Thyroid gland (tissue), 4 donors: ENCODE measurements around the gene BSG. TPM values are rescaled to one million over a fixed set of nuclear protein-coding genes. Genes with fewer than 3 reads are reported as not detected.

ENCODE experiments used
- DNase-seq, 2 donors: peaks; one replicate each; pipeline ENCODE4 v3.0.0-alpha.2; 2019
- H3K27ac ChIP-seq, 3 donors: fragments of 200-600 bp; sonication (generic); 1 replicate in 2 of 3; 2 replicates in 1 of 3; pipeline ENCODE4 v1.5.1; 2016 to 2019; ENCODE audit warnings: mild to moderate bottlenecking in 1 of 3, moderate library complexity in 1 of 3
- H3K27me3 ChIP-seq: fragments of 200-600 bp; sonication (generic); one replicate; pipeline ENCODE4 v1.5.1; 2019
- H3K36me3 ChIP-seq, 2 donors: fragments of 200-600 bp; sonication (generic); one replicate each; pipeline ENCODE4 v1.5.1; 2016 to 2019
- H3K4me1 ChIP-seq, 2 donors: fragments of 200-600 bp; sonication (generic); one replicate each; pipeline ENCODE4 v1.5.1; 2017 to 2019
- H3K4me3 ChIP-seq, 3 donors: fragments of 200-600 bp; sonication (generic); replicated peaks in 1 of 3; 1 replicate in 2 of 3; 2 replicates in 1 of 3; pipeline ENCODE4 v1.5.1; 2016; ENCODE audit warnings: mild to moderate bottlenecking in 1 of 3
- H3K9me3 ChIP-seq: fragments of 200-600 bp; sonication (generic); one replicate; pipeline ENCODE4 v1.5.1; 2017
- POLR2A ChIP-seq, 2 donors: fragments of 450-650 bp; IDR thresholded peaks; one replicate each; pipeline ENCODE4 v1.6.1; 2017; ENCODE audit warnings: antibody characterized with exemption in 2 of 2, mild to moderate bottlenecking in 2 of 2, moderate library complexity in 1 of 2
- WGBS, 2 donors: methylation state at CpG; one replicate each; pipeline ENCODE4 v1.1.5; 2017; 5-methylcytosine and 5-hydroxymethylcytosine counted together
- intact Hi-C: fragments of 100-400 bp; cut with DNase I; formaldehyde crosslinking; loops from one replicate; pipeline ENCODE4 v1.15.1; 2023
- total RNA-seq, 4 donors: library from RNA; depleted of rRNA; stranded (reverse); fragments of >200 nt; gene quantifications; one replicate each; pipeline ENCODE4 v1.2.3, GENCODE V29; 2016
- TF ChIP-seq, protein P1 (sequence below), 6 experiments: fragments of 200-600 bp in 3 of 6; fragments of 450-650 bp in 3 of 6; sonication (generic) in 3 of 6; IDR thresholded peaks; one replicate each; pipeline ENCODE4 v1.5.1; 2016 to 2019; ENCODE audit warnings: antibody characterized with exemption in 6 of 6, mild to moderate bottlenecking in 2 of 6, inconsistent platforms in 1 of 6, moderate library complexity in 1 of 6

BSG gene
- total RNA-seq, 4 donors from 2014 or later = 349 to 702 (median 569) TPM

DNA sequence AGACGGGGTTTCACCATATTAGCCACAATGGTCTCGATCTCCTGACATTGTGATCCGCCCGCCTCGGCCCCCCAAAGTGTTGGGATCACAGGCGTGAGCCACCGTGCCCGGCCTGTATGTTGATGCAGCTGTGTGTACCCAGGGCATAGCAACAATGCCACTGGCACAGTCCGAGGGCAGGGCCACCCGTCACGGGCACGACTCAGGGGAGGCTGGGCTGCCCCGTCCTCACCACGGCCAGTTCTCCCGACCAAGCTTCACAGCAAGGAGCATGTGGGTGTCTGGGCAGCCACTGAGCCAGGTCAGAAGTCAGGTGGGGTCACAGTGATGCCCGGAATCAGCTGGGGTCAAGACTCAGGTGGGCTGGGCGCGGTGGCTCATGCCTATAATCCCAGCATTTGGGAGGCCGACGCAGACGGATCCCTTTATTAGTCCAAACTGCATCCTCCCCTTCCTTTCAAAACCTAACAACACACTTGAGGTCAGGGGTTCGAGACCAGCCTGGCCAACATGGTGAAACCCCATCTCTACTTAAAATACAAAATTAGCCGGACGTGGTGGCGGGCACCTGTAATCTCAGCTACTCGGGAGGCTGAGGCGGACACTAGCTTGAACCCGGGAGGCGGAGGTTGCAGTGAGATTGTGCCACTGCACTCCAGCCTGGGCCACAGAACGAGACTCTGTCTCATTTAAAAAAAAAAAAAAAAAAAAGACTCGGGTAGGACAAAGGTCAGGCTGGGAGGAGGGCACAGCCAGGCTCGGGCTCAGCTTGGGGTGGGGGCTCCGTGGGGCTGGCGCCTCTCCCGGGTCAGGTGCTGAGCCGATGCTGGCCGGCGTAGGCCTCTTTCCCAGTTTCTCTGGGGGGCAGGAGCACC is 42.0 kb upstream of the BSG start:
- no peaks in the 10 kb centered on the region for H3K36me3 ChIP-seq
- WGBS, 2 donors = 59 to 62% methylated on average over 26 to 28 of the region's 38 CpGs
- H3K27ac ChIP-seq = peak overlapping the region in 2 of 3 donors; percentile 87 to 97
- TF ChIP-seq POLR2A (IDR thresholded peaks at IDR 0.05) = no peak
- TF ChIP-seq, protein P1, sequence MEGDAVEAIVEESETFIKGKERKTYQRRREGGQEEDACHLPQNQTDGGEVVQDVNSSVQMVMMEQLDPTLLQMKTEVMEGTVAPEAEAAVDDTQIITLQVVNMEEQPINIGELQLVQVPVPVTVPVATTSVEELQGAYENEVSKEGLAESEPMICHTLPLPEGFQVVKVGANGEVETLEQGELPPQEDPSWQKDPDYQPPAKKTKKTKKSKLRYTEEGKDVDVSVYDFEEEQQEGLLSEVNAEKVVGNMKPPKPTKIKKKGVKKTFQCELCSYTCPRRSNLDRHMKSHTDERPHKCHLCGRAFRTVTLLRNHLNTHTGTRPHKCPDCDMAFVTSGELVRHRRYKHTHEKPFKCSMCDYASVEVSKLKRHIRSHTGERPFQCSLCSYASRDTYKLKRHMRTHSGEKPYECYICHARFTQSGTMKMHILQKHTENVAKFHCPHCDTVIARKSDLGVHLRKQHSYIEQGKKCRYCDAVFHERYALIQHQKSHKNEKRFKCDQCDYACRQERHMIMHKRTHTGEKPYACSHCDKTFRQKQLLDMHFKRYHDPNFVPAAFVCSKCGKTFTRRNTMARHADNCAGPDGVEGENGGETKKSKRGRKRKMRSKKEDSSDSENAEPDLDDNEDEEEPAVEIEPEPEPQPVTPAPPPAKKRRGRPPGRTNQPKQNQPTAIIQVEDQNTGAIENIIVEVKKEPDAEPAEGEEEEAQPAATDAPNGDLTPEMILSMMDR (IDR thresholded peaks at IDR 0.05) = no peak
- no peaks in the 10 kb centered on the region for H3K9me3 ChIP-seq
- no peak for DNase-seq
- H3K27me3 ChIP-seq = no peaks in the 10 kb centered on the region
- intact Hi-C loops = no loop called here
- peak overlapping the region in 2 of 3 donors; percentile 60 to 95 for H3K4me3 ChIP-seq
- peaks cover 22 to 27% of the 10 kb centered on the region in 2 donors for H3K4me1 ChIP-seq

- H3K4me1 ChIP-seq = peaks cover 22 to 28% of the 10 kb centered on the region in 2 donors
- intact Hi-C loops = no loop called here
- peak; percentile 82 to 85 for DNase-seq
Observed at GRCh38 chr19:531009-531752, 41.2 kb upstream of the BSG start.

DNA sequence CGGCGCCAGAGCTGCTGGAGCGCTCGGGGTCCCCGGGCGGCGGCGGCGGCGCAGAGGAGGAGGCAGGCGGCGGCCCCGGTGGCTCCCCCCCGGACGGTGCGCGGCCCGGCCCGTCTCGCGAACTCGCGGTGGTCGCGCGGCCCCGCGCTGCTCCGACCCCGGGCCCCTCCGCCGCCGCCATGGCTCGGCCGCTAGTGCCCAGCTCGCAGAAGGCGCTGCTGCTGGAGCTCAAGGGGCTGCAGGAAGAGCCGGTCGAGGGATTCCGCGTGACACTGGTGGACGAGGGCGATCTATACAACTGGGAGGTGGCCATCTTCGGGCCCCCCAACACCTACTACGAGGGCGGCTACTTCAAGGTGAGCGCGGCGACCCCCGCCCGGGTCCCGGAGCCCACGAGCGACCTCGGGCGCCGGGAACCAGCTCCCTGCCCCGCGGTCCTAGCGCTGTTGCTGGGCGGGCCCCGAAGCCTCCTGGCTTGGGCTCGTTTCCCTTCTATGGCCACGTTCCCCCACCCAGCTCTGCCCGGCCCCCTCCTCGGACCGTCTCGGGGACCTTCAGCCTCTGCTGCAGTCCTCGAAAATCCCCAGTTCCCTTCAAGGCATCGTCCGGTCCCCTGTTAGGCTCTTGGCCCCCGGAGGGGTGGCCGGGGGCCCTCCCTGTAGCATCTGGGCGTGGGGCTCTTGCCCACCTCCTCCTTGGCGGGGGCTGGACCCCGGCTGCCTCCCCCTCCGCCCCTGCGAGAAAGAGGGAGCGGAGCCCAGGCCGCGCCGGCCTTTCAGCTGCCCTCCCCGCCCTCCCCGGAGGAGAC is 40.4 kb upstream of the BSG start, which contains the start of gene CDC34:
Gene CDC34, plus strand, starts transcription at position 8 of the 808 bp plus-strand sequence. Its CDS starts 172 bp downstream, at position 180.
- no peaks in the 10 kb centered on the region for H3K27me3 ChIP-seq
- no peaks in the 10 kb centered on the region for H3K9me3 ChIP-seq
- H3K4me1 ChIP-seq = peaks cover 22 to 28% of the 10 kb centered on the region in 2 donors
- H3K27ac ChIP-seq = peak within 1 kb of the TSS; percentile 87 to 97 (median 93)
- TF ChIP-seq POLR2A (IDR thresholded peaks at IDR 0.05) = peak in 1 of 2 donors; percentile 48
- TF ChIP-seq, protein P1 (IDR thresholded peaks at IDR 0.05) = no peak
- peak in 1 of 2 donors; percentile 36 for DNase-seq
- WGBS, 2 donors = 0 to 2% methylated on average over 4 to 9 of the region's 84 CpGs
- peaks cover 12 to 13% of the 10 kb centered on the region in 2 donors for H3K36me3 ChIP-seq
- peak within 1 kb of the TSS; percentile 87 to 95 (median 93) for H3K4me3 ChIP-seq
- intact Hi-C loops = no loop called here

More at GRCh38 chr19:531009-531752, 41.2 kb upstream of the BSG start:
- Histone ChIP-seq H3K36me3 (peaks cover 4 to 5% of the 10 kb centered on the region in 2 donors), H3K4me3 (peak overlapping the region; percentile 60 to 95 (median 93)), H3K9me3 (no peaks in the 10 kb centered on the region), H3K27me3 (no peaks in the 10 kb centered on the region), H3K27ac (peak overlapping the region; percentile 87 to 97 (median 93))
- 0 to 1% methylated on average over 8 to 20 of the region's 103 CpGs for WGBS, 2 donors
- TF ChIP-seq POLR2A (IDR thresholded peaks at IDR 0.05) = peak in 1 of 2 donors; percentile 96
- TF ChIP-seq, protein P1 (IDR thresholded peaks at IDR 0.05) = peak in 1 of 6 experiments; percentile 11

DNA sequence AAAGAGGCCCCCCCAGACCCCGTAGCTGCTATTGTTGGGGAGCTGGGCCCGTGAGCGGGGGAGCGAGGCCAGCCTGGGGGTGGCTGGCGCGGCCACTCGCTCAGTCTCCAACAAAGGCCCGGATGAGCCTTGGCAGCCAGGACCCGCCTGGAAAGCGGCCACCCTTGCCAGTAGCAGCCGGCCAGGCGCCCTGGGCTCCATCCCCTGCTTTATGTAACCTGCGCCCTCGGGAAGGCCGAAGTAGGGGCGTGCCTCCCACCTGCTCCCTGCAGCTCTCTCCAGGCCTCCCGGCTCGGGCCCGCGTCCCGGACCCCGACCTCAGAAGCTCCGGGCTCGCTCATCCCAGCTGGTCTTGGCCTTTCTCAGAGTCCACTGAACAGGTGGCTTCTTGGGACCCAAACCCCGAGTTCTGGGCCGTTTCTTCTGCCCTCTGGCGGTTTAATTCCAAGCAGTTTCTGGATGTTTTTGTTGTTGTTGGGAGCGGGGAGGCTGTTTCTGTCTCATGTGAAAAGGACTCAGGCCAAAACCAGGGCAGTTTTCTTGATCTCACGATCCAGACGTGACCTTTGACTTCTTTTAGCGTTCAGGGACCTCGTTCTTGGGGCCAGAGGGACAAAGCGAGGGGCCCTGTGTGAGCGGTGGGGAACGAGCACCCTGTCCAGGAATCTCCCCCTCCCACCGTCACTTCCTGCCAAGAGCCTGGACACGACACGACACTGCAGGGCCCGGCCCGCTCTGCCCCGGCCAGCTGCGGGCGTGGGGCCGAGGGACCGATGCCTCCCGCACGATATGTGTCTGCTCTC is 39.6 kb upstream of the BSG start:
- Histone ChIP-seq H3K9me3 (no peaks in the 10 kb centered on the region), H3K27ac (peak overlapping the region; percentile 62 to 81 (median 72)), H3K4me1 (peaks cover 22 to 28% of the 10 kb centered on the region in 2 donors), H3K4me3 (peak overlapping the region; percentile 80 to 87 (median 83)), H3K27me3 (no peaks in the 10 kb centered on the region), H3K36me3 (peaks cover 15 to 16% of the 10 kb centered on the region in 2 donors)
- intact Hi-C loops = no loop called here
- WGBS, 2 donors = 0% methylated on average over 6 to 29 of the region's 47 CpGs
- TF ChIP-seq, protein P1 (IDR thresholded peaks at IDR 0.05) = peak in 5 of 6 experiments; percentile 19 to 58 (median 50)
- TF ChIP-seq POLR2A (IDR thresholded peaks at IDR 0.05) = peak in 1 of 2 donors; percentile 19
- DNase-seq = peak; percentile 79 to 87
